GM13976 (cell line): ENCODE results near the gene PRXL2C.

Source experiments
- DNase-seq: peaks from one replicate; pipeline ENCODE4 v3.0.0; 2012; ENCODE audit warnings: low spot score
- in situ Hi-C: fragments of 300-500 bp; cut with MboI; formaldehyde crosslinking; loops from one replicate; pipeline ENCODE4 v1.12.0; 2022; ENCODE audit warnings: low sequenced_read_pairs, mixed read lengths, inconsistent platforms; ENCODE audit not compliant: unreplicated experiment
- TF ChIP-seq, protein P1 (sequence below): IDR thresholded peaks from 2 replicates; pipeline ENCODE4 v1.5.1; 2012; ENCODE audit warnings: borderline replicate concordance, mild to moderate bottlenecking; ENCODE audit not compliant: insufficient read depth; ENCODE audit errors: extremely low read depth, missing control alignments, control extremely low read depth

The PRXL2C gene

GRCh38 chr9:96603305-96604003 is 51.7 kb downstream of the PRXL2C start:
- TF ChIP-seq, protein P1, sequence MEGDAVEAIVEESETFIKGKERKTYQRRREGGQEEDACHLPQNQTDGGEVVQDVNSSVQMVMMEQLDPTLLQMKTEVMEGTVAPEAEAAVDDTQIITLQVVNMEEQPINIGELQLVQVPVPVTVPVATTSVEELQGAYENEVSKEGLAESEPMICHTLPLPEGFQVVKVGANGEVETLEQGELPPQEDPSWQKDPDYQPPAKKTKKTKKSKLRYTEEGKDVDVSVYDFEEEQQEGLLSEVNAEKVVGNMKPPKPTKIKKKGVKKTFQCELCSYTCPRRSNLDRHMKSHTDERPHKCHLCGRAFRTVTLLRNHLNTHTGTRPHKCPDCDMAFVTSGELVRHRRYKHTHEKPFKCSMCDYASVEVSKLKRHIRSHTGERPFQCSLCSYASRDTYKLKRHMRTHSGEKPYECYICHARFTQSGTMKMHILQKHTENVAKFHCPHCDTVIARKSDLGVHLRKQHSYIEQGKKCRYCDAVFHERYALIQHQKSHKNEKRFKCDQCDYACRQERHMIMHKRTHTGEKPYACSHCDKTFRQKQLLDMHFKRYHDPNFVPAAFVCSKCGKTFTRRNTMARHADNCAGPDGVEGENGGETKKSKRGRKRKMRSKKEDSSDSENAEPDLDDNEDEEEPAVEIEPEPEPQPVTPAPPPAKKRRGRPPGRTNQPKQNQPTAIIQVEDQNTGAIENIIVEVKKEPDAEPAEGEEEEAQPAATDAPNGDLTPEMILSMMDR, result no peak
- in situ Hi-C loops, result no loop called here
- DNase-seq, result no peak

- no peak for DNase-seq
- in situ Hi-C loops, result no loop called here
- TF ChIP-seq, protein P1, result no peak
These were observed 55.8 kb downstream of the PRXL2C start for GRCh38 chr9:96599298-96599697.

DNA sequence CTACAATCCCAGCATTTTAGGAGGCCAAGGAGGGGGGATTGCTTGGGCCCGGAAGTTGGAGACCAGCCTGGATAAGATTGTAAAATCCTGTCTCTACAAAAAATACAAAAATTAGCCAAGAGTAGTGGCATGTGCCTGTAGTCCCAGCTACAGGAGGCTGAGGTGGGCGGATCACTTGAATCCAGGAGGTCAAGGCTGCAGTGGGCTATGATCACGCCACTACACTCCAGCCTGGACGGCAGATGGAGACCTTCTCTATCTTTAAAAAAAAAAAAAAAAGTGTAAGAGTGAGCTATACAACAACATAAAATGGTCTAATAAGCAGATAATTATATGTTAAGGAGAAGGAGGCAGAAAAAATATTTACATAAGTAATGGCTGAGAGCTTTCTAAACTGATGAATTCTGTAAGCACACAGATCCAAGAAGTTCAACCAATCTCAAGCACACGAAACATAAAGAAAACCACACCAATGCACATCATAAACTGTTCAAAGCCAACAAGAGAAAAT is 58.5 kb downstream of the PRXL2C start:
- TF ChIP-seq, protein P1, result no peak
- in situ Hi-C loops, result no loop called here
- no peak for DNase-seq
